ENCODE measurements around the gene SNAP23. TPM values are rescaled to one million over a fixed set of nuclear protein-coding genes. Genes with fewer than 3 reads are reported as not detected.
A peak's percentile ranks its signal among the peaks of the same experiment; 100 is the strongest.

The SNAP23 gene
- total and polyA plus RNA-seq, 10 donors = 60.8 to 151 (median 103) TPM

- Histone ChIP-seq H3K4me3 (peak overlapping the region in 4 of 8 donors; percentile 6 to 32 (median 18)), H3K9me3 (no peaks in the 10 kb centered on the region)
Measured at GRCh38 chr15:42456971-42457370, 38.5 kb upstream of the SNAP23 start.

DNA sequence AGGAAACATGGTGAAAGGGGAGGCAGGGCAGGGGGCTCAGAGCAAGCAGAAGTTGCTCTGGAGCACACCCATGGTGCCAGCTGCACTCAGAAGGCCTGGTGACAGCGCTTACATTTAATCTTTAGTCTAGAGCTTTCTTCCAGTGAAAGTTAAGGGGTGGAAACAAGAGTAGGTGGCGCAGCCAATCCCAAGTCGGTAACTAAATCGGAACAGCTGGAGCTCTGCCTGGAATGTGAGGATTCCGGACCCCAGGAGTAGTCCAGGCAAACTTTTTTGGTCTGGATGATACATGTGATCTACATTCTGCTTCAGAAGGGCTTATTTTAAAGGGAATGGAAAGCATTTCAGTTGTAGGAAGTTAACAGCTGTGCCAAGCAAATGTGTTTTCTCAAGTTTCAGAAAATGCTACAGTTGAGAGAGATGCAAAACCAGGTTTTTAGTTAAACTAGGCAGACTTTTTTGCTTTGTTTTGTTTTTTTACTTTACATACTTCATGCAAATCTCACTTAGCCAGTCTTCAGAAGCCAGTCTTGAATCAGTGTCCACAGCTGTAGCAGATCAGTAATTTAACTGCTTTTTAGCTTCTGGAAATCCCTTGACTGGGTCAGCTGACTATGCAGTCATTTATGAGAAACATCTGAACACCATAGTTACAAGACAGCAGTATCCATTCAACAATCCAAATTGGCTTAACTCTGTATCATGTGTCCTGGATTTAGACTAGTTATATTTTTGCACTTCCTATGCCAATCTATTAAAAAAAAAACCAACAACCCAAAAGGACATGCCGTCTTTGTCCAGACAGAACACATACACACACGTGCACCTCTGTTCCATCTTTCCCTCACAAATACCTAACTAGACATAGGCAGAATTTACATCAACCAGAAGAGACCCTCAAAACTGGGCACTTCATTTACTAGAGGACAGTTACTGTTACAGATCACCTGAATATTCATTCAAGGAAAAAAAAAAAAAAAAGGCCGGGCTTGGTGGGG lies 37.7 kb upstream of the SNAP23 start:
- Histone ChIP-seq H3K4me3 (peak overlapping the region in 3 of 8 donors; percentile 6 to 32 (median 21)), H3K27ac (peak overlapping the region; percentile 1 to 76 (median 69)), H3K9me3 (no peaks in the 10 kb centered on the region), H3K4me1 (peaks cover 7 to 61% (median 29%) of the 10 kb centered on the region in 6 donors), H3K27me3 (replicated peaks in 1 of 7) (no peaks in the 10 kb centered on the region), H3K36me3 (peaks cover 0 to 48% (median 18%) of the 10 kb centered on the region in 6 donors)
- intact Hi-C loops (cut with DNase I; ENCODE audit: low total_unique reads) = no loop called here
- TF ChIP-seq POLR2AphosphoS5 (IDR thresholded peaks at IDR 0.05) (peak in 1 of 3 donors; percentile 70), POLR2A (IDR thresholded peaks at IDR 0.05) (peak in 1 of 3 donors; percentile 39)
- TF ChIP-seq, protein P1, sequence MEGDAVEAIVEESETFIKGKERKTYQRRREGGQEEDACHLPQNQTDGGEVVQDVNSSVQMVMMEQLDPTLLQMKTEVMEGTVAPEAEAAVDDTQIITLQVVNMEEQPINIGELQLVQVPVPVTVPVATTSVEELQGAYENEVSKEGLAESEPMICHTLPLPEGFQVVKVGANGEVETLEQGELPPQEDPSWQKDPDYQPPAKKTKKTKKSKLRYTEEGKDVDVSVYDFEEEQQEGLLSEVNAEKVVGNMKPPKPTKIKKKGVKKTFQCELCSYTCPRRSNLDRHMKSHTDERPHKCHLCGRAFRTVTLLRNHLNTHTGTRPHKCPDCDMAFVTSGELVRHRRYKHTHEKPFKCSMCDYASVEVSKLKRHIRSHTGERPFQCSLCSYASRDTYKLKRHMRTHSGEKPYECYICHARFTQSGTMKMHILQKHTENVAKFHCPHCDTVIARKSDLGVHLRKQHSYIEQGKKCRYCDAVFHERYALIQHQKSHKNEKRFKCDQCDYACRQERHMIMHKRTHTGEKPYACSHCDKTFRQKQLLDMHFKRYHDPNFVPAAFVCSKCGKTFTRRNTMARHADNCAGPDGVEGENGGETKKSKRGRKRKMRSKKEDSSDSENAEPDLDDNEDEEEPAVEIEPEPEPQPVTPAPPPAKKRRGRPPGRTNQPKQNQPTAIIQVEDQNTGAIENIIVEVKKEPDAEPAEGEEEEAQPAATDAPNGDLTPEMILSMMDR (IDR thresholded peaks at IDR 0.05 in 8 of 11, conservative IDR thresholded peaks at IDR 0.05 in 3 of 11) = no peak
- no peak for DNase-seq
- WGBS, 5 donors = 56 to 81% (median 66%) methylated on average over 8 of the region's 8 CpGs

More at GRCh38 chr15:42456971-42457370, 38.5 kb upstream of the SNAP23 start:
- Histone ChIP-seq H3K27me3 (replicated peaks in 1 of 7) (no peaks in the 10 kb centered on the region), H3K36me3 (peaks cover 0 to 48% (median 14%) of the 10 kb centered on the region in 6 donors), H3K4me1 (peaks cover 7 to 60% (median 29%) of the 10 kb centered on the region in 6 donors), H3K27ac (peak overlapping the region; percentile 1 to 76 (median 69))
- 29 to 47% (median 38%) methylated on average over 3 of the region's 3 CpGs for WGBS, 5 donors
- TF ChIP-seq POLR2AphosphoS5 (IDR thresholded peaks at IDR 0.05) = no peak
- TF ChIP-seq POLR2A (IDR thresholded peaks at IDR 0.05) = no peak
- TF ChIP-seq, protein P1 (IDR thresholded peaks at IDR 0.05 in 8 of 11, conservative IDR thresholded peaks at IDR 0.05 in 3 of 11) = no peak
- no peak for DNase-seq
- intact Hi-C loops (cut with DNase I; ENCODE audit: low total_unique reads) = no loop called here

DNA sequence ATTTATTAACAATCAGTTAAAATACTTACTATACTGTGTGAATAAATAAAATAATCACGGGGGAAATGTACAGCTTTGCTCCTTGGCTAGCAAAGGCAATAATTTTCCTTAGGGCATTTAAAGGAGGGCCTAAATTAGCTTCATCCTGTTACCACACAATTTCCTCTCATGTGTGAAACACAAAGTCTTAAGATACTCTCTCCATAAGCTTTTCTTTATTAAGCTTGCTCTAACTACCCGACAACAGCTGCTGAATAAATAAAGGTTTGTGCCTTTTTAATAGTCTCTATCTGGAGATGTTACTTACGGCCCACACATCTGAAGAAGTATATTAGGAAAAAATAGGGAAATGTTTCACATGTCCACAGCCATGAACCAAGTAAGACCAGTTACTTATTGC lies 34.2 kb upstream of the SNAP23 start:
- Histone ChIP-seq H3K27me3 (replicated peaks in 1 of 7) (no peaks in the 10 kb centered on the region), H3K4me3 (no peak overlapping the region), H3K27ac (peak overlapping the region in 2 of 8 donors; percentile 1 to 22), H3K36me3 (peaks cover 0 to 54% (median 35%) of the 10 kb centered on the region in 6 donors), H3K9me3 (no peaks in the 10 kb centered on the region), H3K4me1 (peaks cover 7 to 47% (median 27%) of the 10 kb centered on the region in 6 donors)
- DNase-seq = no peak
- intact Hi-C loops (cut with DNase I; ENCODE audit: low total_unique reads) = no loop called here
- WGBS, 5 donors = 56 to 67% (median 63%) methylated on average over 3 of the region's 3 CpGs
- TF ChIP-seq POLR2AphosphoS5 (IDR thresholded peaks at IDR 0.05) (no peak), POLR2A (IDR thresholded peaks at IDR 0.05) (no peak)
- TF ChIP-seq, protein P1 (IDR thresholded peaks at IDR 0.05 in 8 of 11, conservative IDR thresholded peaks at IDR 0.05 in 3 of 11) = no peak
